ENCODE results near the gene NRIP1. TPM values are rescaled to one million over a fixed set of nuclear protein-coding genes. Genes with fewer than 3 reads are reported as not detected.

NRIP1 gene
- total and polyA plus RNA-seq, 9 of the 15 experiments (the other 6 are each of a cell fraction or from before 2014, with no cell fraction given): 4.3 to 42.8 (median 19.6) TPM

DNA sequence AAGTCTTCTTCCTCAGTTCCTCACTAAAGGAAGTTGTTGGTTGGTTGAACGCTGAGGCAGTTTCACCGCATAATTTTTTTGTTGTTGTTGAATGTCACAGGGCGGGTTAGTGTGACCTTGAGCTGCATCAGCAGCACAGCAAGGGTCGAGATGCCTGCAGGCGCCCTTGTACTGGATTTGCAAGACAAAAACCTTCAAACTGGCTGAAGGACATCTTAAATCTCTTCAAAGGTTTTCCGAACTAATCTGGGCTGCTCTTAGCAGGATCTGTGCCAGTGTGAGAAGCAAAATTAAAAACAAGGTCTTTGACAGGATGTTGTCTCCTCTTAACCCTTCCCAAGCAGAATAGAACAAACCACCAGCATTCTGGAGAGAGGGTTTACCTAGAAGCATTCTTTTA lies 59.4 kb downstream of the NRIP1 start (continued):
- TF ChIP-seq SPI1 (IDR thresholded peaks at IDR 0.05; ENCODE audit: borderline replicate concordance, low read depth, low read length) (no peak), ATF7 (IDR thresholded peaks at IDR 0.05) (no peak), ZNF224 (CRISPR knock-in tag; IDR thresholded peaks at IDR 0.05) (no peak), PYGO2 (tag; IDR thresholded peaks at IDR 0.05) (no peak)

DNA sequence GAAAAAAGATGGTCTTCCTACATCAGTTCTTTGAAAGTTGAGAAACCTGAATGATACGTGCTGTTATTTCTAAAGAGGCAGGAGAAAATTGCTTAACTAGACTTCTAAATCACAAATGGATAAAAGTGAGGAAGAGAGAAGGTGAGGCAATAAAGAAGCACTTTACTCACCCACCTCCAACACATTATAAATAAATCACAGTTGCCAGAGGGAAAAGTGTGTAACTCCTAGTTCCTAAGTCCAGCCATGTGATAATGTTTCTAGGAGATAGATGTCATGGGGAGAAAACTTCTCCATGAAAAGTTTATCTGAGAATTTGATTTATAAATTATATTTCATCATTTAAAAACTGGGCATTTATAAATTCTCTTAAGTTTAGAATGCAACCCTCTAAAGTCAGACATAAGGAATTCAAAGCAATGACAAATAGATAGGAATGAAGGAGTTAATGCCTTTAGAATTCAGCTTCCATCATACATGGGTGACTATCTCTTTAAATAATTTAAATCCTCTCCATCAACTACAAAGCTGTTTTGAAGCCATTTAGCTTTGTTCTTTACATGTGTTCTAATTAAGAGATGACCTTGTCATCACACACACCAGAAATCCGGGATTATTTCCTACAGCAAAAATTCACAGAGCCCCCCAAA lies 60.0 kb downstream of the NRIP1 start:
- no peaks in the 10 kb centered on the region for H3K27me3 ChIP-seq (ENCODE audit: control insufficient read depth in 2 of 2, insufficient read depth in 2 of 2, low read length in 2 of 2)
- H3K36me3 ChIP-seq (ENCODE audit: control insufficient read depth, insufficient read depth, low read length): peaks cover 34% of the 10 kb centered on the region; the same call in 2 of the 3 replicates
- no peak overlapping the region for H3K9ac ChIP-seq (ENCODE audit: insufficient read depth in 1 of 2, low read depth in 2 of 2, low read length in 2 of 2)
- FAIRE-seq: no peak
- ChIA-PET CTCF (ENCODE audit: low intra/inter-chr PET ratio) (no interaction called here), POLR2A (no interaction called here)
- H3K9me3 ChIP-seq (replicated peaks; ENCODE audit: control insufficient read depth, insufficient read depth, low read depth, low read length): no peaks in the 10 kb centered on the region
- peaks cover 82% of the 10 kb centered on the region for H3K79me2 ChIP-seq (ENCODE audit: control insufficient read depth, insufficient read depth, low read length)
- H3K4me2 ChIP-seq (ENCODE audit: insufficient read depth, low read length): no peak overlapping the region
- H3K9me1 ChIP-seq (ENCODE audit: control insufficient read depth, insufficient read depth, low read length): no peaks in the 10 kb centered on the region
- H3K4me1 ChIP-seq (replicated peaks in 1 of 2; ENCODE audit: control insufficient read depth in 2 of 2, insufficient read depth in 2 of 2, low read length in 2 of 2): no peaks in the 10 kb centered on the region
- H4K20me1 ChIP-seq (replicated peaks; ENCODE audit: control insufficient read depth, insufficient read depth, low read length): no peaks in the 10 kb centered on the region
- H2AFZ ChIP-seq (ENCODE audit: low read depth, low read length): no peak overlapping the region
- no peak overlapping the region for H3K27ac ChIP-seq (ENCODE audit: extremely low read depth, low read depth, low read length)
- BruUV-seq (replicated peaks): no TSS peak
- ATAC-seq: no peak
- intact Hi-C loops (cut with micrococcal nuclease) (no loop called here), in situ Hi-C loops (cut with MboI) (no loop called here)
- DNase-seq (ENCODE audit: extremely low read depth in 1 of 4, low spot score in 3 of 4): no peak
- H3K4me3 ChIP-seq: no peak overlapping the region
- 79% methylated on average over 2 of the region's 2 CpGs for WGBS (ENCODE audit: insufficient coverage, low coverage, missing lambda C conversion rate)
- TF ChIP-seq, protein P1, sequence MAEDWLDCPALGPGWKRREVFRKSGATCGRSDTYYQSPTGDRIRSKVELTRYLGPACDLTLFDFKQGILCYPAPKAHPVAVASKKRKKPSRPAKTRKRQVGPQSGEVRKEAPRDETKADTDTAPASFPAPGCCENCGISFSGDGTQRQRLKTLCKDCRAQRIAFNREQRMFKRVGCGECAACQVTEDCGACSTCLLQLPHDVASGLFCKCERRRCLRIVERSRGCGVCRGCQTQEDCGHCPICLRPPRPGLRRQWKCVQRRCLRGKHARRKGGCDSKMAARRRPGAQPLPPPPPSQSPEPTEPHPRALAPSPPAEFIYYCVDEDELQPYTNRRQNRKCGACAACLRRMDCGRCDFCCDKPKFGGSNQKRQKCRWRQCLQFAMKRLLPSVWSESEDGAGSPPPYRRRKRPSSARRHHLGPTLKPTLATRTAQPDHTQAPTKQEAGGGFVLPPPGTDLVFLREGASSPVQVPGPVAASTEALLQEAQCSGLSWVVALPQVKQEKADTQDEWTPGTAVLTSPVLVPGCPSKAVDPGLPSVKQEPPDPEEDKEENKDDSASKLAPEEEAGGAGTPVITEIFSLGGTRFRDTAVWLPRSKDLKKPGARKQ (CRISPR knock-in tag; IDR thresholded peaks at IDR 0.05): no peak
- TF ChIP-seq SMARCE1 (IDR thresholded peaks at IDR 0.05) (no peak), SP2 (IDR thresholded peaks at IDR 0.05; ENCODE audit: extremely low read depth, low read depth, low read length, poor library complexity, severe bottlenecking) (no peak), PURB (CRISPR knock-in tag; IDR thresholded peaks at IDR 0.05; ENCODE audit: low read depth) (no peak), SREBF2 (CRISPR knock-in tag; IDR thresholded peaks at IDR 0.05) (no peak), RB1 (IDR thresholded peaks at IDR 0.05; ENCODE audit: low read depth) (no peak), GATA2 (CRISPR knock-in tag; IDR thresholded peaks at IDR 0.05) (no peak), SMAD3 (CRISPR knock-in tag; conservative IDR thresholded peaks at IDR 0.05) (no peak), MAFK (IDR thresholded peaks at IDR 0.05; ENCODE audit: low read length) (no peak), ZNF695 (CRISPR knock-in tag; IDR thresholded peaks at IDR 0.05) (no peak)
- TF ChIP-seq, protein P2, sequence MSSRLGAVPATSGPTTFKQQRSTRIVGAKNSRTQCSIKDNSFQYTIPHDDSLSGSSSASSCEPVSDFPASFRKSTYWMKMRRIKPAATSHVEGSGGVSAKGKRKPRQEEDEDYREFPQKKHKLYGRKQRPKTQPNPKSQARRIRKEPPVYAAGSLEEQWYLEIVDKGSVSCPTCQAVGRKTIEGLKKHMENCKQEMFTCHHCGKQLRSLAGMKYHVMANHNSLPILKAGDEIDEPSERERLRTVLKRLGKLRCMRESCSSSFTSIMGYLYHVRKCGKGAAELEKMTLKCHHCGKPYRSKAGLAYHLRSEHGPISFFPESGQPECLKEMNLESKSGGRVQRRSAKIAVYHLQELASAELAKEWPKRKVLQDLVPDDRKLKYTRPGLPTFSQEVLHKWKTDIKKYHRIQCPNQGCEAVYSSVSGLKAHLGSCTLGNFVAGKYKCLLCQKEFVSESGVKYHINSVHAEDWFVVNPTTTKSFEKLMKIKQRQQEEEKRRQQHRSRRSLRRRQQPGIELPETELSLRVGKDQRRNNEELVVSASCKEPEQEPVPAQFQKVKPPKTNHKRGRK (tag; IDR thresholded peaks at IDR 0.05): no peak
- TF ChIP-seq, protein P3, sequence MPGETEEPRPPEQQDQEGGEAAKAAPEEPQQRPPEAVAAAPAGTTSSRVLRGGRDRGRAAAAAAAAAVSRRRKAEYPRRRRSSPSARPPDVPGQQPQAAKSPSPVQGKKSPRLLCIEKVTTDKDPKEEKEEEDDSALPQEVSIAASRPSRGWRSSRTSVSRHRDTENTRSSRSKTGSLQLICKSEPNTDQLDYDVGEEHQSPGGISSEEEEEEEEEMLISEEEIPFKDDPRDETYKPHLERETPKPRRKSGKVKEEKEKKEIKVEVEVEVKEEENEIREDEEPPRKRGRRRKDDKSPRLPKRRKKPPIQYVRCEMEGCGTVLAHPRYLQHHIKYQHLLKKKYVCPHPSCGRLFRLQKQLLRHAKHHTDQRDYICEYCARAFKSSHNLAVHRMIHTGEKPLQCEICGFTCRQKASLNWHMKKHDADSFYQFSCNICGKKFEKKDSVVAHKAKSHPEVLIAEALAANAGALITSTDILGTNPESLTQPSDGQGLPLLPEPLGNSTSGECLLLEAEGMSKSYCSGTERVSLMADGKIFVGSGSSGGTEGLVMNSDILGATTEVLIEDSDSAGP (CRISPR knock-in tag; IDR thresholded peaks at IDR 0.05): no peak

All from K562 (cell line).